AG04449 (cell line): ENCODE data around the gene CBLN3.
A peak's percentile ranks its signal among the peaks of the same experiment; 100 is the strongest.

Experiments
- CTCF ChIA-PET: fragments of 350-600 bp; formaldehyde crosslinking; extraction: SDS; loops from one replicate; lab custom pipeline; 2021; ENCODE audit warnings: antibody characterized with exemption; lab: Yijun Ruan, JAX
- POLR2A ChIA-PET: fragments of 400-600, 350-600 bp; formaldehyde crosslinking; extraction: SDS; loops from one replicate; lab custom pipeline; 2020; ENCODE audit warnings: antibody characterized with exemption, inconsistent platforms; lab: Yijun Ruan, JAX
- DNase-seq: peaks from one replicate; pipeline ENCODE4 v3.0.0-alpha.2; 2010; ENCODE audit warnings: low read depth, low spot score
- H3K4me3 ChIP-seq: 2 replicates; pipeline ENCODE4 v1.5.1; 2011; ENCODE audit warnings: low read depth, mild to moderate bottlenecking, control low read depth, low read length
- CTCF ChIP-seq: IDR thresholded peaks from one replicate; pipeline ENCODE4 v1.5.1; 2011; ENCODE audit warnings: mild to moderate bottlenecking, moderate library complexity, low read length, control low read depth, inconsistent platforms; ENCODE audit not compliant: insufficient read depth; ENCODE audit errors: missing control alignments

Gene CBLN3

GRCh38 chr14:24436355-24437019 is 7.0 kb upstream of the CBLN3 start:
- no peak overlapping the region for H3K4me3 ChIP-seq
- TF ChIP-seq CTCF, result peak; percentile 66
- POLR2A ChIA-PET, result interaction anchor here (0.5 to 1.5 kb wide), 6 partner anchors 68 to 136 kb away, joined by 3 to 6 read pairs (median 4); partner anchors contain the start of gene NFATC4
- DNase-seq, result no peak
- CTCF ChIA-PET, result interaction anchor here (0.7 to 33.5 kb wide), 24 partner anchors 8 to 221 kb away, joined by 3 to 1633 read pairs (median 5); partner anchors contain the start of genes ADCY4, CIDEB, DHRS1 and LTB4R

GRCh38 chr14:24435998-24436354 is 6.5 kb upstream of the CBLN3 start:
- ChIA-PET POLR2A (interaction anchor here (0.5 to 1.5 kb wide), 2 partner anchors 68 to 102 kb away, joined by 5 to 6 read pairs; partner anchors contain the start of gene NFATC4), CTCF (interaction anchor here (0.7 to 33.5 kb wide), 20 partner anchors 8 to 220 kb away, joined by 3 to 1633 read pairs (median 6); partner anchors contain the start of genes ADCY4, CIDEB, DHRS1 and LTB4R)
- DNase-seq, result no peak
- no peak for TF ChIP-seq CTCF
- no peak overlapping the region for H3K4me3 ChIP-seq

- POLR2A ChIA-PET, result interaction anchor here (1.5 kb wide), 1 partner anchor 102 kb away, joined by 6 read pairs; no protein-coding TSS in a partner anchor
- no peak for TF ChIP-seq CTCF
- CTCF ChIA-PET, result interaction anchor here (1.0 to 33.5 kb wide), 14 partner anchors 8 to 220 kb away, joined by 4 to 1633 read pairs (median 10); partner anchors contain the start of genes ADCY4, CIDEB, DHRS1 and LTB4R
- no peak for DNase-seq
- no peak overlapping the region for H3K4me3 ChIP-seq
Observed at GRCh38 chr14:24435192-24435810, 5.8 kb upstream of the CBLN3 start.

- POLR2A ChIA-PET, result no interaction called here
- CTCF ChIA-PET, result interaction anchor here (0.7 to 33.5 kb wide), 9 partner anchors 7 to 129 kb away, joined by 3 to 1633 read pairs (median 73); partner anchors contain the start of genes ADCY4, CIDEB, DHRS1 and LTB4R
- no peak for DNase-seq
- no peak overlapping the region for H3K4me3 ChIP-seq
- no peak for TF ChIP-seq CTCF
Observed at GRCh38 chr14:24434676-24435075, 5.2 kb upstream of the CBLN3 start.

- TF ChIP-seq CTCF, result no peak
- ChIA-PET POLR2A (interaction anchor here (1.0 to 1.1 kb wide), 2 partner anchors 68 to 102 kb away, joined by 3 read pairs; no protein-coding TSS in a partner anchor), CTCF (interaction anchor here (0.7 to 33.5 kb wide), 7 partner anchors 8 to 128 kb away, joined by 3 to 1633 read pairs (median 73); partner anchors contain the start of genes ADCY4, CIDEB, DHRS1 and LTB4R)
- no peak for DNase-seq
- H3K4me3 ChIP-seq, result no peak overlapping the region
Observed at GRCh38 chr14:24434036-24434435, 4.6 kb upstream of the CBLN3 start.
